ENCODE measurements around the gene EEF1AKMT3. TPM values are rescaled to one million over a fixed set of nuclear protein-coding genes. Genes with fewer than 3 reads are reported as not detected.
A peak's percentile ranks its signal among the peaks of the same experiment; 100 is the strongest.

The EEF1AKMT3 gene
- total RNA-seq, 2 experiments from 2014 or later = 4.0 to 4.3 TPM

- intact Hi-C loops (cut with micrococcal nuclease) = no loop called here
- ChIA-PET POLR2A (no interaction called here), CTCF (no interaction called here)
- H3K27ac Mint-ChIP-seq = no peak overlapping the region
- H3K9me3 Mint-ChIP-seq = no peaks in the 10 kb centered on the region
- no peaks in the 10 kb centered on the region for H3K27me3 Mint-ChIP-seq
- H3K4me3 Mint-ChIP-seq = no peak overlapping the region
- DNase-seq (no peak), ATAC-seq (no peak)
- H3K4me1 Mint-ChIP-seq (ENCODE audit: low read depth) = peaks cover 6% of the 10 kb centered on the region
- TF ChIP-seq CTCF (IDR thresholded peaks at IDR 0.05) = no peak
- peaks cover 30% of the 10 kb centered on the region for H3K36me3 Mint-ChIP-seq (ENCODE audit: low read depth)
Measured at GRCh38 chr12:57727758-57728395, 44.5 kb upstream of the EEF1AKMT3 start.

- Mint-ChIP-seq H3K4me3 (no peak overlapping the region), H3K4me1 (ENCODE audit: low read depth) (peaks cover 6% of the 10 kb centered on the region), H3K27me3 (no peaks in the 10 kb centered on the region), H3K36me3 (ENCODE audit: low read depth) (peaks cover 33% of the 10 kb centered on the region), H3K27ac (peak overlapping the region; percentile 12), H3K9me3 (no peaks in the 10 kb centered on the region)
- intact Hi-C loops (cut with micrococcal nuclease) = no loop called here
- CTCF ChIA-PET = interaction anchor here (1.2 kb wide), 1 partner anchor 146 kb away, joined by 3 read pairs; no protein-coding TSS in a partner anchor
- TF ChIP-seq CTCF (IDR thresholded peaks at IDR 0.05) = no peak
- no peak for ATAC-seq
- POLR2A ChIA-PET = interaction anchor here (0.6 to 1.6 kb wide), 2 partner anchors 11 to 198 kb away, joined by 3 to 4 read pairs; no protein-coding TSS in a partner anchor
- DNase-seq = no peak
Measured at GRCh38 chr12:57729321-57729844, 43.0 kb upstream of the EEF1AKMT3 start.

GRCh38 chr12:57730336-57731067 is 41.9 kb upstream of the EEF1AKMT3 start:
- H3K4me1 Mint-ChIP-seq (ENCODE audit: low read depth) = peaks cover 3% of the 10 kb centered on the region
- ChIA-PET POLR2A (interaction anchor here (0.6 to 1.3 kb wide), 3 partner anchors 11 to 199 kb away, joined by 3 to 6 read pairs (median 4); no protein-coding TSS in a partner anchor), CTCF (no interaction called here)
- TF ChIP-seq CTCF (IDR thresholded peaks at IDR 0.05) = no peak
- H3K9me3 Mint-ChIP-seq = no peaks in the 10 kb centered on the region
- ATAC-seq (no peak), DNase-seq (no peak)
- intact Hi-C loops (cut with micrococcal nuclease) = no loop called here
- H3K36me3 Mint-ChIP-seq (ENCODE audit: low read depth) = peaks cover 33% of the 10 kb centered on the region
- H3K4me3 Mint-ChIP-seq = no peak overlapping the region
- H3K27me3 Mint-ChIP-seq = no peaks in the 10 kb centered on the region
- no peak overlapping the region for H3K27ac Mint-ChIP-seq

- intact Hi-C loops (cut with micrococcal nuclease) = no loop called here
- Mint-ChIP-seq H3K27ac (no peak overlapping the region), H3K9me3 (no peaks in the 10 kb centered on the region), H3K4me1 (ENCODE audit: low read depth) (peaks cover 4% of the 10 kb centered on the region), H3K27me3 (no peaks in the 10 kb centered on the region), H3K4me3 (no peak overlapping the region), H3K36me3 (ENCODE audit: low read depth) (peaks cover 33% of the 10 kb centered on the region)
- no peak for DNase-seq
- ChIA-PET POLR2A (interaction anchor here (0.8 to 1.4 kb wide), 3 partner anchors 10 to 13 kb away, joined by 4 to 6 read pairs (median 6); partner anchors contain the start of gene TSPAN31), CTCF (interaction anchor here (2.8 kb wide), 1 partner anchor 10 kb away, joined by 8 read pairs; no protein-coding TSS in a partner anchor)
- ATAC-seq = no peak
- TF ChIP-seq CTCF (IDR thresholded peaks at IDR 0.05) = no peak
Measured at GRCh38 chr12:57731411-57732080, 40.9 kb upstream of the EEF1AKMT3 start.

Data from activated CD8-positive, alpha-beta T cell treated with anti-CD3 and anti-CD28 coated beads for 36 hours (primary cell).